Measurements from ENCODE around the gene MARCO.

MARCO gene

GRCh38 chr2:118968042-118968441 lies 26.0 kb downstream of the MARCO start:
- FAIRE-seq (no peak), DNase-seq (ENCODE audit: insufficient read length, low spot score) (no peak)
- no peak for TF ChIP-seq CTCF (IDR thresholded peaks at IDR 0.05; ENCODE audit: insufficient read depth, missing control alignments)

DNA sequence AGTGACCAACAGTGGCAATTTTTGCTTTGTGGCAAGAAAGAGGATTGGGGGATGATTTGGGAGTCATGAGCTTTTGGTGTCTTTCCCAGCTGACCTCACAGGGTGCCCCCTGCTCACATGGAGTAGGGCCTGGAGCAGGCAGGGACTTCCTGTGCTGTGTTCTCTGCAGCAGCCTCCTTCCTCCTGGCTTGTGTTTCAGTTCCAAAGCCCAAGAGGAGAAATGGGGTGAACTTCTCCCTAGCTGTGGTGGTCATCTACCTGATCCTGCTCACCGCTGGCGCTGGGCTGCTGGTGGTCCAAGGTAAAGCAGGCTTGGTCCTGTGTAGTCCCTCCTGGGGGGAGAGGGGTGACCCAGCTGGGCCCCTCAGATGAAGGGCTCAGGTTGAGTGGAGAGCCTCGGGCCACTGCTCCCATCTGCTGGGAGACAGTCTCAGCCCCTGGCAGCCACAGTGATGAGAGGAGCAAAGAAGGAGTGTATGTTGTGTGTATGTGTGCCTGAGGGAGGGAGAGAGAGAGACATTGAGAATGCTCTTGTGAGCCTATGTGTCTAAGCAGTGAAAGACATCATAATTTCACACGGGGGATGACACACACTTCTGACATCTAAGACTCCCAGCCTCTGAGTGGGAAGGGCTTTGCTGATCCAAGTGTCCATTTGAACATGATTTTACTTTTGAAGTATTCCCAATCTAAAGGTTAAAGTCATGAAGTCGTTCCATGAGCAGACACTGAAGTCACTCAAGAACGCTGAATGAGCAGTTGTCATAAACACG lies 27.2 kb downstream of the MARCO start:
- no peak for FAIRE-seq
- no peak for DNase-seq (ENCODE audit: insufficient read length, low spot score)
- TF ChIP-seq CTCF (IDR thresholded peaks at IDR 0.05; ENCODE audit: insufficient read depth, missing control alignments), result no peak

DNA sequence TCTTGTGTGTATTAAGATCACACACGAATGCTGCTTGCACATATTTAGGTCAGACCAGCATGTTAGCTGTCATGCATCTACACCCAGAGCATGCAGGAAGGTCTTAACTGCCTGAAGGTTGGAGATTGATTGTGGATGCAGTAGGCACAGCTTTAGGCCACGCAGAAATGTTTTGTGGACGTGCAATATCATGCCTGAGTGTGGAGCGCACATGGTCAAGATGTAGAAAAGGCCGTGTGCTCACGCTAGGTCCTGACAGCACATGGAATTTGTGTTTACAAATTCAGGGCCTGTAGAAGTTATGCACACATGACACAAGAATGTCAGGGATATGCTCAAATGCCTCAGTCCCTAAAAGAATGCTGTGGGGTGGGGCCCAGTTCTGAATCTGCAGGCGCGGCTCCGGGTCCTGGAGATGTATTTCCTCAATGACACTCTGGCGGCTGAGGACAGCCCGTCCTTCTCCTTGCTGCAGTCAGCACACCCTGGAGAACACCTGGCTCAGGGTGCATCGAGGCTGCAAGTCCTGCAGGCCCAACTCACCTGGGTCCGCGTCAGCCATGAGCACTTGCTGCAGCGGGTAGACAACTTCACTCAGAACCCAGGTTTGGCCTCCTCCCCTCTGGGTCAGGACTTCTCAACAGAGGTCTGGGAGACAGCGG lies 27.9 kb downstream of the MARCO start:
- DNase-seq (ENCODE audit: insufficient read length, low spot score) (no peak), FAIRE-seq (no peak)
- TF ChIP-seq CTCF (IDR thresholded peaks at IDR 0.05; ENCODE audit: insufficient read depth, missing control alignments), result no peak

GRCh38 chr2:118970396-118971135 lies 28.6 kb downstream of the MARCO start:
- TF ChIP-seq CTCF (IDR thresholded peaks at IDR 0.05; ENCODE audit: insufficient read depth, missing control alignments), result no peak
- no peak for DNase-seq (ENCODE audit: insufficient read length, low spot score)
- no peak for FAIRE-seq

- FAIRE-seq, result no peak
- TF ChIP-seq CTCF (IDR thresholded peaks at IDR 0.05; ENCODE audit: insufficient read depth, missing control alignments), result no peak
- DNase-seq (ENCODE audit: insufficient read length, low spot score), result no peak
Observed at GRCh38 chr2:118971245-118972122, 29.5 kb downstream of the MARCO start.

DNA sequence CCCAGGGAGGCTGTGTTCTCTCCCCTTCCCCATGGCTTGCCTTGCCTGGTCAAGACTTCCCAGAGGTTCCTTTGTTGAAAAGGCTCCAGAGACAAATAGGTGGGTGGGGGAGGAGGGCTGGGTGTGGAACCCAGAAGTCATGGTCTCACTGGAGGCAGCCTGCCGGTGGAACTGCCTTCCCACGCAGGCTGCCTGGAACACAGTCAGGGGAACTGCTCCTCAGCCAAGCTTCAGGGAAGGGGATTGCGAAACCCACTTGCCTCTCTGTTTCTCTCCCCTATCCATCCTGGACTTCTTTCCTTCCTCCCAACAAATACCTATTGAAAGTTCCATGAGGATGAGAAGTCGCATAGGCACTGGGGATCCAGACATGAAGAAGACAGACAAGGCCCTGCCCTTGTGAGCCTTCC lies 31.6 kb downstream of the MARCO start:
- no peak for DNase-seq (ENCODE audit: insufficient read length, low spot score)
- no peak for TF ChIP-seq CTCF (IDR thresholded peaks at IDR 0.05; ENCODE audit: insufficient read depth, missing control alignments)
- no peak for FAIRE-seq
